T follicular helper cell (primary cell): ENCODE data around the gene ADAT2.

Source experiments
- DNase-seq: peaks from one replicate; pipeline ENCODE4 v3.0.0-alpha.2; 2020; ENCODE audit warnings: low read depth

ADAT2 gene

GRCh38 chr6:143397227-143398222 lies 53.0 kb downstream of the ADAT2 start:
- DNase-seq, result no peak

- DNase-seq, result no peak
Observed at GRCh38 chr6:143396497-143397226, 53.8 kb downstream of the ADAT2 start.

DNA sequence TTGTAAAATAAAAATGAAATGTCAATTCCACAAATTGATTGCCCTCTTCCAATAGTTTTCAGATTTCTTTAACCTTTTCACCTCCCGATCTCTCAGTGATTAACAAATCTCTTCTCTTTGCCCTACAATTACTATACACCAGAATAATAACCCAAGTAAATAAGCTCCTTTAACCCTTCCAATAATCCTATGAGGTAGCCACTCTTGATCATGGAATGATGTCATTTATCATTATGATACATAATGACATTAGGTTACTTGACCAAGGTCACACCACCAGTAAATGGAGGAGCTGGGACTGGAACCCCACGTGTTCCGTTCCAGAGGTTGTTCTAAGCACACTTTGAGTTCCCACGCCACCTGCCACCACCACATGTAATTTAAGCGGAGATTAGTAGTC lies 54.8 kb downstream of the ADAT2 start:
- no peak for DNase-seq

DNA sequence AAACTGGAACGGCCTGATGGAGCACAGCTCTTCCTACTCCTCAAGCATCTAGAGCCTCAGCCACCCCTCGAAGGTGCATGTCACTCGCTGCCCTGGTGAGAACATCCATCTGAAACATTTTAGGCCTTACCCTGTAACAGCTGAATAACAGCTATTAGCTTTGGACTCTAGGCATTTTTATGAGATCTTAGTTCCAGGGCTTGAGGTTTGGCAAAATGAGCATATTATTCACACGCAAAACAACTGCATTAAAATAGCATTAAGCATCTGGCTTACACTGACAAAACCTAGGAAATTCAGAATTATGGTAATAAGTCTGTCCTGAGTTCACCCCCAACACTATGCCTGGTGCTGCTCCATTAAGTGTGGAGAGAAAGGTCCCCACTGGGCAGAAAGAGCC lies 56.1 kb downstream of the ADAT2 start:
- DNase-seq, result no peak

- no peak for DNase-seq
Observed at GRCh38 chr6:143390278-143390677, 60.2 kb downstream of the ADAT2 start.

GRCh38 chr6:143385636-143386035 lies 64.9 kb downstream of the ADAT2 start:
- no peak for DNase-seq

DNA sequence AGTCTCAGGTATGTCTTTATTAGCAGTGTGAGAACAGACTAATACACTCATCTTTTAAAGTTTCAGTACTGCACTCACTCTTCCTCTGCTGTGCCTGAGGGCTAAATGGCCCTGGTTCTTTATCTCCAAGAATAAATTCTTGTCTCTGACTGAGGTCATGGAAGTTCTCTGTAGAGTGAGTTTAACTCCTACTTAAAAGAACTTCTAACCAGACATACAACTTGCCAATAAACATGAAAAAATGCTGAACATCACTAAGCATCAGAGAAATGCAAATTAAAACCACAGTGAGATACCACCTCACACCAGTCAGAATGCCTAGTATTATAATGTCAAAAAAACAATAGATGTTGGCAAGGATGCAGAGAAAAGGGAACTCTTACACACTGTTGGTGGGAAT lies 73.6 kb downstream of the ADAT2 start:
- DNase-seq, result no peak

- no peak for DNase-seq
Observed at GRCh38 chr6:143376375-143376774, 74.1 kb downstream of the ADAT2 start.

DNA sequence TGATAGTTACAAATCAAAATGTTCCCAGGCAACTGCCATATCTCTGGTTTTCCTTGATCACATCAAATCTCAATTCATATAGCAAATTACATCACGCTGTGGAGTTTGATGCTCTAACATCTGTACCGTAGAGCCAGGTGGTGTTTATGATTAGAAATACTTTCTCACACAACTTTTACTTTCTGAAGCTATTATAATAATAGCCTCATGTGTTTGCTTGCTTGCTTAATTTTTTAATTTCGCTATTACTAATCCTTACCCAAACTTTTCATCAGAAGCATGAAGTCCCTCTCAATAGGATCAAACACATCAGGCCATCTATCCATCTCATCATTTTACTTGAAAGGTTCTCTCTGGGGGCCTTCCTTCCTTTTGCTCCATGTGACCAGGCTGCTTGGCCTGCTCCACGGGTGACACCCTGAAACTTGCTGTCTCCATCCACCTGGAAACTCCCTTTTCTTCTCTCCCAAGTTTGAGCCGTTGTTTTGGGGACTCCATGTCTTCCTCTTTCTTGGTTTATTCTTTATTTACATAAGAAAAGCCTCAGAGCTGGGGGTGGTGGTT lies 75.4 kb downstream of the ADAT2 start:
- DNase-seq, result no peak

- DNase-seq, result no peak
Observed at GRCh38 chr6:143374014-143374413, 76.5 kb downstream of the ADAT2 start.
